HepG2 (cell line): ENCODE results near the gene PRDM11. TPM values are rescaled to one million over a fixed set of nuclear protein-coding genes. Genes with fewer than 3 reads are reported as not detected.

Source experiments
- ATAC-seq: fragments of 200-7000 bp; cut with Tn5 transposase; 3 replicates; pipeline ENCODE4 v1.9.1; 2020; ENCODE audit warnings: mild to moderate bottlenecking, moderate library complexity
- BruUV-seq: library from RNA; stranded (reverse); fragments of 400-500 nt; replicated peaks from 2 replicates; lab custom pipeline; 2021; lab: Mats Ljungman, UMichigan
- CTCF ChIA-PET: fragments of 300-600 bp; formaldehyde crosslinking; extraction: SDS; loops from one replicate; lab custom pipeline; 2021; ENCODE audit warnings: low total read pairs, inconsistent platforms, low intra/inter-chr PET ratio; lab: Yijun Ruan, JAX
- POLR2A ChIA-PET: fragments of 350-600 bp; sonication (Branson Sonifier 250); formaldehyde crosslinking; loops from one replicate; lab custom pipeline; 2020; ENCODE audit warnings: antibody characterized with exemption, inconsistent platforms; lab: Yijun Ruan, JAX
- DNase-seq: peaks from one replicate; pipeline ENCODE4 v3.0.0-alpha.2; 2015; ENCODE audit warnings: low spot score
- FAIRE-seq: peaks from 3 replicates; lab custom pipeline; 2011; peaks lifted over from hg19 to GRCh38; lab: Jason Lieb, UNC
- H2AFZ ChIP-seq: one replicate; pipeline ENCODE4 v1.6.1; 2011; ENCODE audit warnings: low read length, inconsistent platforms
- H3K27ac ChIP-seq: fragments of 300-600 bp; 3 replicates; pipeline ENCODE4 v1.8.0; 2011; ENCODE audit warnings: mixed run types, mild to moderate bottlenecking, mixed read lengths, low read length, inconsistent platforms; ENCODE audit not compliant: insufficient read depth; ENCODE audit errors: extremely low read length
- H3K27me3 ChIP-seq, 2 experiments: fragments of 200-600 bp in 1 of 2; 2 replicates in 1 of 2; 3 replicates in 1 of 2; pipeline versions ENCODE4 v1.6.0 to v1.8.0; 2011; ENCODE audit warnings: low read length in 2 of 2, mild to moderate bottlenecking in 2 of 2, moderate library complexity in 2 of 2, inconsistent platforms in 1 of 2; ENCODE audit not compliant: insufficient read depth in 2 of 2, control insufficient read depth in 1 of 2
- H3K36me3 ChIP-seq, 2 experiments: fragments of 200-600 bp in 1 of 2; replicated peaks in 1 of 2; 2 replicates in 1 of 2; 3 replicates in 1 of 2; pipeline versions ENCODE4 v1.5.1 to v1.8.0; 2011; ENCODE audit warnings: low read length in 2 of 2, inconsistent platforms in 1 of 2; ENCODE audit not compliant: insufficient read depth in 2 of 2, control insufficient read depth in 1 of 2
- H3K4me1 ChIP-seq: 2 replicates; pipeline ENCODE4 v1.5.1; 2012; ENCODE audit warnings: low read length, inconsistent platforms; ENCODE audit not compliant: insufficient read depth
- H3K4me2 ChIP-seq: 2 replicates; pipeline ENCODE4 v1.6.0; 2011; ENCODE audit warnings: low read depth, low read length, inconsistent platforms
- H3K4me3 ChIP-seq, 3 experiments: fragments of 200-600 bp in 1 of 3; sonication (generic), shearing (Covaris generic) in 1 of 3; replicated peaks in 1 of 3; 2 replicates each; pipeline ENCODE4 v1.5.1; 2011 to 2016; ENCODE audit warnings: low read length in 3 of 3, inconsistent platforms in 2 of 3, low read depth in 2 of 3, mild to moderate bottlenecking in 2 of 3, control low read depth in 1 of 3, mixed read lengths in 1 of 3; ENCODE audit not compliant: insufficient read depth in 1 of 3
- H3K79me2 ChIP-seq: one replicate; pipeline ENCODE4 v1.6.1; 2011; ENCODE audit warnings: low read length, inconsistent platforms; ENCODE audit not compliant: insufficient read depth
- H3K9ac ChIP-seq: 2 replicates; pipeline ENCODE4 v1.6.0; 2011; ENCODE audit warnings: mild to moderate bottlenecking, low read depth, low read length, inconsistent platforms; ENCODE audit not compliant: insufficient read depth
- H3K9me3 ChIP-seq: 2 replicates; pipeline ENCODE4 v1.5.1; 2012; ENCODE audit warnings: mild to moderate bottlenecking, low read length
- H4K20me1 ChIP-seq: 2 replicates; pipeline ENCODE4 v1.6.0; 2011; ENCODE audit warnings: inconsistent platforms, mild to moderate bottlenecking, low read length, moderate library complexity; ENCODE audit not compliant: insufficient read depth
- GZF1 ChIP-seq: sonication (generic); formaldehyde crosslinking; IDR thresholded peaks from 2 replicates; pipeline ENCODE4 v1.5.1; 2020; ENCODE audit warnings: mild to moderate bottlenecking, missing genetic modification reagents
- NFE2L1 ChIP-seq: sonication (generic); formaldehyde crosslinking; IDR thresholded peaks from 2 replicates; pipeline ENCODE4 v1.4.0; 2020; ENCODE audit warnings: missing genetic modification reagents, mild to moderate bottlenecking, borderline replicate concordance
- NR2C2 ChIP-seq: sonication (generic); formaldehyde crosslinking; IDR thresholded peaks from 2 replicates; pipeline ENCODE4 v1.4.0; 2020; ENCODE audit warnings: missing genetic modification reagents, mild to moderate bottlenecking, moderate library complexity, borderline replicate concordance
- TRIM24 ChIP-seq: sonication (generic); formaldehyde crosslinking; IDR thresholded peaks from 2 replicates; pipeline ENCODE4 v1.8.0; 2022; ENCODE audit warnings: mild to moderate bottlenecking, missing genetic modification reagents
- ZFY ChIP-seq: sonication (generic); formaldehyde crosslinking; IDR thresholded peaks from 2 replicates; pipeline ENCODE4 v1.4.0; 2020; ENCODE audit warnings: missing genetic modification reagents
- ZNF382 ChIP-seq: sonication (generic); formaldehyde crosslinking; IDR thresholded peaks from 2 replicates; pipeline ENCODE4 v1.5.0; 2020; ENCODE audit warnings: missing genetic modification reagents, mild to moderate bottlenecking, borderline replicate concordance
- ZNF557 ChIP-seq: sonication (generic); formaldehyde crosslinking; IDR thresholded peaks from 2 replicates; pipeline ENCODE4 v1.4.0; 2020; ENCODE audit warnings: missing genetic modification reagents
- ZNF709 ChIP-seq: sonication (generic); formaldehyde crosslinking; IDR thresholded peaks from 2 replicates; pipeline ENCODE4 v1.5.0; 2020; ENCODE audit warnings: mild to moderate bottlenecking, missing genetic modification reagents
- ZNF746 ChIP-seq: sonication (generic); formaldehyde crosslinking; IDR thresholded peaks from 2 replicates; pipeline ENCODE4 v1.8.0; 2022; ENCODE audit warnings: mild to moderate bottlenecking, missing genetic modification reagents
- ZNF75D ChIP-seq: sonication (generic); formaldehyde crosslinking; IDR thresholded peaks from 2 replicates; pipeline ENCODE4 v1.8.1; 2023; ENCODE audit warnings: missing genetic modification reagents, mild to moderate bottlenecking, borderline replicate concordance
- WGBS: methylation state at CpG from one replicate; pipeline ENCODE4 v1.1.6; 2017; ENCODE audit warnings: low lambda C conversion rate; 5-methylcytosine and 5-hydroxymethylcytosine counted together
- in situ Hi-C: cut with HindIII; loops from 2 replicates; pipeline ENCODE4 v1.10.0; 2017; ENCODE audit warnings: low pct_unique_long_range_greater_than_20kb; ENCODE audit not compliant: extremely low pct_ligation_motif_present
- intact Hi-C: fragments of 100-400 bp; cut with micrococcal nuclease; formaldehyde crosslinking; loops from one replicate; pipeline ENCODE4 v1.10.0; 2022; ENCODE audit not compliant: unreplicated experiment
- polyA plus RNA-seq, 8 experiments: library from polyadenylated mRNA; depleted of rRNA in 3 of 8; stranded (reverse) in 7 of 8; unstranded in 1 of 8; fragments of >200 nt; fragmentation: Illumina TruSeq in 4 of 8; extraction: Trizol in 4 of 8; gene quantifications; 2 replicates each; pipeline versions ENCODE4 v1.2.1 to v1.2.3, GENCODE V29; 2011 to 2016; ENCODE audit warnings: low read depth in 4 of 8, missing spikeins in 1 of 8, mixed read lengths in 1 of 8; ENCODE audit not compliant: insufficient read depth in 1 of 8
- total RNA-seq, 5 experiments: library from RNA; depleted of rRNA; stranded (reverse); fragments of >200 nt; fragmentation: Illumina TruSeq; extraction: Trizol; gene quantifications; 2 replicates each; pipeline ENCODE4 v1.2.3, GENCODE V29; 2016; ENCODE audit warnings: low read depth in 1 of 5
- TF ChIP-seq, protein P1 (sequence below): sonication (generic); formaldehyde crosslinking; IDR thresholded peaks from 2 replicates; pipeline ENCODE4 v1.4.0; 2020; ENCODE audit warnings: missing genetic modification reagents

The PRDM11 gene
- total and polyA plus RNA-seq, 2 of the 13 experiments (the other 11 are each of a cell fraction or from before 2014, with no cell fraction given): 3.4 to 4.7 TPM

DNA sequence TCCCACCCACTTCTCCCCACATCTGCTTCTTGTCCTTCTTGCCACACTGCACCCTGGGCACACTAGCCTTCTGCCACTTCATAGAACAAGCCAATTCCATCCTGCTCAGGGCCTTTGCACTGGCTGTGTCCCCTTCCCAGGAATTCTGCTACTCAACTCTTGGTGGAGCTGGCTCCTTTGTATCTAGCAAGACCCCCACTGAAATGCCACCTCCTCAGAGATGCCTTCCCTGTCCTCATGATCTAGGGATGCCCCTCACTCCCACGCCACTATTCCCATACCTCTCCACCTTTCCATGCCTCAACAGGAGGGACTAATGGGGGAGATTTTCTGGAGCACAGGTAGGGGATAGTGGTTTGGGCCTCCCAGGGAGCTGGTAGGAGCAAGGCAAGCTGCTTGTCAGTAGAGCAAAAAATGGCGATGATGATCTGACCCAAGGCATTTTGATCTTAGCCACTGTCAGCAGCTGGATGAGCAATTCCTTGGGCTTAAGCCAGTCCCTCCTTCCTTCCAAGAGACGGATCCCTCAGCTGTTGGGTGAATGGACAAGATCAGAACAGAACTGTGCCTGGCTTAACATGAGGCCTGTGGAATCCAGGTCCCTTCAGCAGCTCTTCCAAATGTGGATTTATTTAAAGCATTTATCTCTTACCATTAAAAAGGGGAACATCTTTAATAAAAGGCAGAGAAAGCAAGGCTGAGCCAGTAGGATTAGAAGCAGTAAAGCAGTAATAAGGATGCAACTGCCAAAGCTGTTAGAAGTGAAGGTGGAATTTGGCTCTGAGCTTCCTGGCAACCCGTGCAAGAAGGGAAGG, 4.0 kb upstream of the PRDM11 start:
- ChIA-PET POLR2A (no interaction called here), CTCF (no interaction called here)
- in situ Hi-C loops: no loop called here
- no peak overlapping the region for H2AFZ ChIP-seq
- H4K20me1 ChIP-seq: no peaks in the 10 kb centered on the region
- no peak overlapping the region for H3K4me2 ChIP-seq
- BruUV-seq: no TSS peak
- H3K27me3 ChIP-seq: peaks cover 2 to 39% of the 10 kb centered on the region in 2 experiments; a peak in 4 of 5 replicates
- peaks cover 3% of the 10 kb centered on the region for H3K79me2 ChIP-seq
- H3K27ac ChIP-seq: no peak overlapping the region
- intact Hi-C loops: no loop called here
- ATAC-seq (no peak), DNase-seq (no peak), FAIRE-seq (no peak)
- no peak overlapping the region for H3K9ac ChIP-seq
- WGBS: 28% methylated on average over 4 of the region's 4 CpGs
- peaks cover 9% of the 10 kb centered on the region for H3K4me1 ChIP-seq
- no peaks in the 10 kb centered on the region for H3K36me3 ChIP-seq
- TF ChIP-seq ZNF557 (CRISPR knock-in tag) (no peak), GZF1 (no peak), ZNF746 (CRISPR knock-in tag) (no peak), NR2C2 (CRISPR knock-in tag) (no peak), ZFY (CRISPR knock-in tag) (no peak), ZNF709 (CRISPR knock-in tag) (no peak), NFE2L1 (CRISPR knock-in tag) (no peak), TRIM24 (CRISPR knock-in tag) (no peak), ZNF382 (CRISPR knock-in tag) (no peak), ZNF75D (CRISPR knock-in tag) (no peak)
- TF ChIP-seq, protein P1, sequence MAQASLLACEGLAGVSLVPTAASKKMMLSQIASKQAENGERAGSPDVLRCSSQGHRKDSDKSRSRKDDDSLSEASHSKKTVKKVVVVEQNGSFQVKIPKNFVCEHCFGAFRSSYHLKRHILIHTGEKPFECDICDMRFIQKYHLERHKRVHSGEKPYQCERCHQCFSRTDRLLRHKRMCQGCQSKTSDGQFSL (CRISPR knock-in tag): no peak
- H3K4me3 ChIP-seq: no peak overlapping the region
- H3K9me3 ChIP-seq: no peaks in the 10 kb centered on the region
